ENCODE results near the gene RIN1.

Gene RIN1

GRCh38 chr11:66293777-66294625, 42.2 kb downstream of the RIN1 start:
- TF ChIP-seq CTCF (IDR thresholded peaks at IDR 0.05; ENCODE audit: low read length, missing control alignments): no peak
- no peak for DNase-seq (ENCODE audit: low read depth)
- no peak overlapping the region for H3K4me3 ChIP-seq (replicated peaks; ENCODE audit: low read depth, low read length)

GRCh38 chr11:66293352-66293751, 42.9 kb downstream of the RIN1 start:
- TF ChIP-seq CTCF (IDR thresholded peaks at IDR 0.05; ENCODE audit: low read length, missing control alignments): no peak

GRCh38 chr11:66292543-66293332, 43.5 kb downstream of the RIN1 start:
- no peak for TF ChIP-seq CTCF (IDR thresholded peaks at IDR 0.05; ENCODE audit: low read length, missing control alignments)
- DNase-seq (ENCODE audit: low read depth): no peak
- H3K4me3 ChIP-seq (replicated peaks; ENCODE audit: low read depth, low read length): no peak overlapping the region

More at GRCh38 chr11:66293352-66293751, 42.9 kb downstream of the RIN1 start:
- no peak for DNase-seq (ENCODE audit: low read depth)
- H3K4me3 ChIP-seq (replicated peaks; ENCODE audit: low read depth, low read length): no peak overlapping the region

GRCh38 chr11:66291706-66292542, 44.3 kb downstream of the RIN1 start, which contains the start of gene TMEM151A:
Gene TMEM151A (plus strand): TSS chr11:66291894. CDS start chr11:66292014, 120 bp downstream.
- no peak for DNase-seq (ENCODE audit: low read depth)
- no peak for TF ChIP-seq CTCF (IDR thresholded peaks at IDR 0.05; ENCODE audit: low read length, missing control alignments)
- no peak within 1 kb of the TSS for H3K4me3 ChIP-seq (replicated peaks; ENCODE audit: low read depth, low read length)

GRCh38 chr11:66291303-66291705, 44.9 kb downstream of the RIN1 start:
- no peak for TF ChIP-seq CTCF (IDR thresholded peaks at IDR 0.05; ENCODE audit: low read length, missing control alignments)
- DNase-seq (ENCODE audit: low read depth): no peak
- H3K4me3 ChIP-seq (replicated peaks; ENCODE audit: low read depth, low read length): no peak overlapping the region

- no peak for DNase-seq (ENCODE audit: low read depth)
- H3K4me3 ChIP-seq (replicated peaks; ENCODE audit: low read depth, low read length): no peak overlapping the region
- TF ChIP-seq CTCF (IDR thresholded peaks at IDR 0.05; ENCODE audit: low read length, missing control alignments): no peak
Observed at GRCh38 chr11:66290330-66290621, 46.0 kb downstream of the RIN1 start.
